Spleen (tissue), 7 donors: ENCODE data around the gene PPARA.

Experiments used
- CTCF ChIP-seq, 11 experiments: fragments of 200-600 bp in 7 of 11; fragments of 450-650 bp in 4 of 11; sonication (generic) in 4 of 11; IDR thresholded peaks in 8 of 11; conservative IDR thresholded peaks in 3 of 11; 1 replicate in 7 of 11; 2 replicates in 4 of 11; pipeline versions ENCODE4 v1.4.0 to v1.8.0; 2016 to 2021; ENCODE audit warnings: antibody characterized with exemption in 11 of 11, inconsistent platforms in 4 of 11, mild to moderate bottlenecking in 1 of 11
- POLR2A ChIP-seq, 3 donors: fragments of 450-650 bp; IDR thresholded peaks; one replicate each; pipeline ENCODE4 v1.5.1; 2017; ENCODE audit warnings: antibody characterized with exemption in 3 of 3, mild to moderate bottlenecking in 1 of 3
- POLR2AphosphoS5 ChIP-seq, 3 donors: sonication (generic); formaldehyde crosslinking; IDR thresholded peaks; one replicate each; pipeline ENCODE4 v1.5.1; 2017; ENCODE audit warnings: antibody characterized with exemption in 3 of 3
- donor health status: DM: no; HTN: no; CAD: no; lungs with moderate emphysema.
- donor health status: DM: no; HTN: no; CAD: no.
- donor health status: DM: no; HTN: no; CAD: no.

DNA sequence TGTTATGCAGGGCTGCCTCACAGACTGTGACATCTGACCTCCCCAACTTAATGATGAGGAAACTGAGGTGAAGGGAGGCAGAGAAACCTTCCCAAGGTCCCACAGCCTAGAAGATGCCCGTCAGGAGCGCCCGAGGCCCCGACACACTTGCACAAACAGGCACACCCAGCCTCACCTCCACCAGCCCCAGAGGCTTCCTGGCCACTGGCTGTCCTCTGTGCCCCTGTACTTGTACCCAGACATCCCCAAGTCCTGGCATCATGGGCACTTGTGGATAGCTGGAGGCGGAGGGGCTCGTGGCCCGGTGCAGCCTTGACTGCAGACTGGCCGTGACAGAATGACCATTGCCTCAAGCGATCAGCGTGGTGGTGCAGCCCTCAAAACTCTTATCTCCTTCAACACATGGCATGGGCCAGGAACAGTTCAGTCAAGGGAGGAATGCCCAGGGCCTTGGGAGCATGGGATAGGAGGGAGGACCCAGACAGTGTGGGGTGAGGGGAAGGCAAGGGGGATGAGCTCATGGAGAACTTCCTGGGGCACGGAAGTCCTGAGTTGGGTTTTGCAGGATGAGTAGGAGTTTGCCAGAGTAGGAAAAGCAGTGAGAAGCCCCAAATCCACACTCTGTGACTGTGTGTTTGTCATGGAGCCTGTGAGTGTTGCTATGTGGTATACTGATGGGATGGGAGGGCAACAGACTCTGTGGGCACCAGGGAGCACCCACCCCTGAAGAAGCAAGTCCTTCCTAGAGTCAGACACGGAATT, 25.8 kb upstream of the PPARA start:
- no peak for TF ChIP-seq CTCF (IDR thresholded peaks at IDR 0.05 in 8 of 11, conservative IDR thresholded peaks at IDR 0.05 in 3 of 11)
- no peak for TF ChIP-seq POLR2A (IDR thresholded peaks at IDR 0.05)
- peak in 1 of 3 donors; percentile 7 for TF ChIP-seq POLR2AphosphoS5 (IDR thresholded peaks at IDR 0.05)
